BE2C (cell line): Measurements from ENCODE around the gene RNF152.

Experiments
- DNase-seq: peaks from one replicate; pipeline ENCODE4 v3.0.0-alpha.2; 2020
- H3K27me3 ChIP-seq: fragments of 250-450 bp; sonication (Bioruptor Pico); 2 replicates; pipeline ENCODE4 v1.5.1; 2020; ENCODE audit warnings: mild to moderate bottlenecking
- H3K36me3 ChIP-seq: fragments of 250-450 bp; sonication (Bioruptor Pico); 2 replicates; pipeline ENCODE4 v1.5.1; 2020; ENCODE audit warnings: mild to moderate bottlenecking
- H3K4me1 ChIP-seq: fragments of 250-450 bp; sonication (Bioruptor Pico); 2 replicates; pipeline ENCODE4 v1.5.1; 2020
- H3K4me3 ChIP-seq: 2 replicates; pipeline ENCODE4 v1.5.1; 2011; ENCODE audit warnings: low read depth, low read length
- H3K9me3 ChIP-seq: fragments of 250-450 bp; sonication (Bioruptor Pico); 2 replicates; pipeline ENCODE4 v1.5.1; 2020
- TF ChIP-seq, protein P1 (sequence below): IDR thresholded peaks from 2 replicates; pipeline ENCODE4 v1.5.1; 2012; ENCODE audit warnings: mild to moderate bottlenecking, low read depth, low read length

Gene RNF152

GRCh38 chr18:61912476-61912875 lies 19.7 kb upstream of the RNF152 start:
- Histone ChIP-seq H3K36me3 (no peaks in the 10 kb centered on the region), H3K27me3 (no peaks in the 10 kb centered on the region), H3K4me3 (no peak overlapping the region), H3K4me1 (no peaks in the 10 kb centered on the region), H3K9me3 (no peaks in the 10 kb centered on the region)
- TF ChIP-seq, protein P1, sequence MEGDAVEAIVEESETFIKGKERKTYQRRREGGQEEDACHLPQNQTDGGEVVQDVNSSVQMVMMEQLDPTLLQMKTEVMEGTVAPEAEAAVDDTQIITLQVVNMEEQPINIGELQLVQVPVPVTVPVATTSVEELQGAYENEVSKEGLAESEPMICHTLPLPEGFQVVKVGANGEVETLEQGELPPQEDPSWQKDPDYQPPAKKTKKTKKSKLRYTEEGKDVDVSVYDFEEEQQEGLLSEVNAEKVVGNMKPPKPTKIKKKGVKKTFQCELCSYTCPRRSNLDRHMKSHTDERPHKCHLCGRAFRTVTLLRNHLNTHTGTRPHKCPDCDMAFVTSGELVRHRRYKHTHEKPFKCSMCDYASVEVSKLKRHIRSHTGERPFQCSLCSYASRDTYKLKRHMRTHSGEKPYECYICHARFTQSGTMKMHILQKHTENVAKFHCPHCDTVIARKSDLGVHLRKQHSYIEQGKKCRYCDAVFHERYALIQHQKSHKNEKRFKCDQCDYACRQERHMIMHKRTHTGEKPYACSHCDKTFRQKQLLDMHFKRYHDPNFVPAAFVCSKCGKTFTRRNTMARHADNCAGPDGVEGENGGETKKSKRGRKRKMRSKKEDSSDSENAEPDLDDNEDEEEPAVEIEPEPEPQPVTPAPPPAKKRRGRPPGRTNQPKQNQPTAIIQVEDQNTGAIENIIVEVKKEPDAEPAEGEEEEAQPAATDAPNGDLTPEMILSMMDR, result no peak
- DNase-seq, result no peak

GRCh38 chr18:61910101-61910500 lies 17.3 kb upstream of the RNF152 start:
- H3K27me3 ChIP-seq, result no peaks in the 10 kb centered on the region
- no peaks in the 10 kb centered on the region for H3K9me3 ChIP-seq
- TF ChIP-seq, protein P1, result no peak
- H3K4me3 ChIP-seq, result no peak overlapping the region
- DNase-seq, result no peak
- no peaks in the 10 kb centered on the region for H3K4me1 ChIP-seq
- no peaks in the 10 kb centered on the region for H3K36me3 ChIP-seq

DNA sequence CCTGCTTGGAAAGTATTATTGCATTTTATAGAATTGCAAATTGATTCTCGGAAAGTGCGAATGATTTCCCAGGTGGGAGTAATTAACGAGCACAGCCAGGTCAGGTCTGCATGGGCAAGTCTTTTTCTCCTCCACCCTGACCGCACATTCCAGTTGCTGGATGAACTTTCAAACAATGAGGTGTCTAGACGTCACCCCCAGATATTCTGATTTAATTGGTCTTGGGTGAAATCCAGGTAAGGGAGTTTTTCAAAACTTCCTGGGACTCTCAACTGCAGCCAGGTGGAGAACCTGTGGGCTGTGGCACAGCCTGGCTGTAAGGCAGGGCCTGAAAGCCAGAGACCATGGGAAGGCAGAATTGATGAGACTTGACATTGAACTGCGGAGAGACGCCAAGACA lies 15.9 kb upstream of the RNF152 start:
- Histone ChIP-seq H3K4me3 (no peak overlapping the region), H3K4me1 (no peaks in the 10 kb centered on the region), H3K27me3 (no peaks in the 10 kb centered on the region), H3K9me3 (no peaks in the 10 kb centered on the region), H3K36me3 (no peaks in the 10 kb centered on the region)
- no peak for DNase-seq
- TF ChIP-seq, protein P1, result no peak

DNA sequence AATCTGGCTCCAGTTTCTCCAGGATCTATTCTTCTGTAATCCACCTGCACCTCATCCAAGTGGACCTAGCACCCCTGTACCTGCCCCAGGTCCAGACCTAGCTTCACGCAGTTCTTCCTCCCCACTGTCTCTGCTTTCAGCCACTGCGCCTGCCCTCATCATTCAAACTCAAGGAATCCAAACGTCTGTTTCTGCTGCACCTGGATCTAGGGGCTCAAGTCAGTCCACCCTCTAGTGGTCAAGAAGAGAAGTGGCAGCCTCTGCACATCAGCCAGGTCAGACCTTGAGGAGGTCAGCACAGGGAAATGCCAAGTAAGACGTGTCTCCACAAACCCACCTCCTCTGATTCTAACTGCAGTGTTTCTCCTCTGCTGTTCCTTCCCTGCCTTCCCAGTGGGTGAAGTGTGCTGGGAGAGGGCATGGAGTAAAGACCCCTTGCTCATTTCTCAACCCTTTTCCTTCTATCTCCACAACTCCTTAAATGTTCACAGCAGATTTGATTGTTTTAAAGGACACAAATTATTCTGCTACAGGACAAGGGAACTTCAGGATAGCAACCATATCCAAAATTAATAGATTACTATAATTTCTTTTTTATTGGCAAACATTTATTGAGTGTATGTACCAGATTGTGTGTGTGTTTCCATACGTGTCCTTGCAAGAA lies 8.6 kb upstream of the RNF152 start:
- TF ChIP-seq, protein P1, result peak; percentile 77
- H3K27me3 ChIP-seq, result no peaks in the 10 kb centered on the region
- DNase-seq, result peak; percentile 11
- no peaks in the 10 kb centered on the region for H3K4me1 ChIP-seq
- no peaks in the 10 kb centered on the region for H3K36me3 ChIP-seq
- H3K4me3 ChIP-seq, result no peak overlapping the region
- H3K9me3 ChIP-seq, result no peaks in the 10 kb centered on the region

DNA sequence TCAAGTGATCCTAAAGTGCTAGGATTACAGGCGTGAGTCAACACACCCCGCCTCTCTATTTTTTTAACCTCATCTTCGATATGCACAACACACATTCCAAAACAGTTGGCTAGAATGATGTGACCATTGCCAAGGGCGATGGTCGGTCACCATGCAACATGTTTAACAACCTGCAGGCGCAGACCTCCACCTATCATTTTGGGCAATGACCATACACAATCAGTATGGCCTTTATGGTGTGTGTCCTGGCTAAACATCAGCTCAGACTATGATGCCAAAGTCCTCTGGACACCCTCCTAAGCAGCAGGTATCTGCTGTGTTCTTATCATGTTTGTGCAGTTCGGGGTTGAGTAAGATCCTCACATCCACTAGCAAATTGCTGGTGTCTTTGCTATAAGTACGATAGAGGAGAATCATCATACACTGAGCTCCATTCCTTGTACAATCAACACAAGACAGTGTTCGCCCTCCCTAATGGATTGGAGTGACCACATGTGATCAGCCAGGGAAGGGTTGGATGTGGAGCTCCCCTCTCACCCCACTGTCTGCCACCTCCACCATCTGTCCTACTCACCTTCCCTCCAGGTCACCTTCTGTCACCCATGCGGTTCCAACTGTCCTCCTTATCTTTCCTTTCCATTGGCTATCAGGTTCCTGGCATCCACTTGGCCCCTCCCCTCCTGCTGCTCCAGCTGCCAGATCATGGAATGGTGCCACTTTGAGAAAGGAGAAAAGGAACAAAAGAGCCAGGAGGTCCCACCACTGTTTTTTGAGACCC lies 7.9 kb upstream of the RNF152 start:
- TF ChIP-seq, protein P1, result no peak
- Histone ChIP-seq H3K36me3 (no peaks in the 10 kb centered on the region), H3K4me3 (no peak overlapping the region), H3K9me3 (no peaks in the 10 kb centered on the region), H3K27me3 (no peaks in the 10 kb centered on the region), H3K4me1 (no peaks in the 10 kb centered on the region)
- no peak for DNase-seq

DNA sequence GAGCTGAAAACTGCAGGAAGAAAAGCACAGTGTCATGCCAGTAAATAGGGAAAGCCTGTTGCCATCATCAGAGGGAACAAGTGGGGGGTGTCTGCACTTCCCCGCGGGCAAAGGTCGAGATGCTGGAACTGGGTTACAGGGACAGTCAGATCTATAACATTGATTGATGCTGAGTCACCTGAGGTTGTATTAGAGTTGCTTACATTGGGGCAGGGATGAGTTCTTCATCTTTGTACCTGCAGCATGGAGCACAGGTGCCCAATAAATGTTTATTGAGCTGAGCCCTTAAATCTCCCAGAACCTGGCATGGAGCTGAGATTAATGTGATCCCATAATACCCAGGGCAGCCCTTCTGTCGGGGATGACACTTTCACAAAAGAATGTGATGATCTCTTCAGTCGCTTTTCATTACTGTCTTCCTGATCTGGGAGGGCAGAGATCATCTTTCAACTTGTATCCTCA lies 5.9 kb upstream of the RNF152 start:
- TF ChIP-seq, protein P1, result no peak
- H3K4me3 ChIP-seq, result no peak overlapping the region

More for the DNA sequence above, 5.9 kb upstream of the RNF152 start:
- DNase-seq, result no peak
- Histone ChIP-seq H3K36me3 (no peaks in the 10 kb centered on the region), H3K27me3 (no peaks in the 10 kb centered on the region), H3K4me1 (no peaks in the 10 kb centered on the region), H3K9me3 (no peaks in the 10 kb centered on the region)
